GM18868 (cell line): ENCODE measurements around the gene LRRC42.
"Not testable (repeated sequence)": the region's sequence is repeated elsewhere in the genome, so short reads cannot be mapped to it uniquely, and the experiment has no call there.

Source experiments
- ATAC-seq: cut with Tn5 transposase; IDR thresholded peaks from one replicate; pipeline ENCODE4 v1.9.1; 2021; ENCODE audit warnings: mild to moderate bottlenecking, moderate library complexity; ENCODE audit not compliant: unreplicated experiment

LRRC42 gene

GRCh38 chr1:54003750-54004480 is 57.8 kb downstream of the LRRC42 start:
- ATAC-seq, result not testable (repeated sequence)

GRCh38 chr1:54004481-54005049 is 58.4 kb downstream of the LRRC42 start:
- ATAC-seq, result no peak

- ATAC-seq, result no peak
Observed at GRCh38 chr1:54006508-54006907, 60.4 kb downstream of the LRRC42 start.

- ATAC-seq, result no peak
Observed at GRCh38 chr1:54007613-54008012, 61.5 kb downstream of the LRRC42 start.

GRCh38 chr1:54008876-54009275 is 62.7 kb downstream of the LRRC42 start:
- ATAC-seq, result no peak

- no peak for ATAC-seq
Observed at GRCh38 chr1:54009406-54009805, 63.3 kb downstream of the LRRC42 start.

GRCh38 chr1:54010415-54011117 is 64.4 kb downstream of the LRRC42 start:
- no peak for ATAC-seq

GRCh38 chr1:54011316-54012007 is 65.3 kb downstream of the LRRC42 start:
- no peak for ATAC-seq

GRCh38 chr1:54012008-54012325 is 65.8 kb downstream of the LRRC42 start:
- ATAC-seq, result no peak

- ATAC-seq, result no peak
Observed at GRCh38 chr1:54012863-54013262, 66.7 kb downstream of the LRRC42 start.

- ATAC-seq, result no peak
Observed at GRCh38 chr1:54013393-54014008, 67.4 kb downstream of the LRRC42 start.

- no peak for ATAC-seq
Observed at GRCh38 chr1:54014009-54014629, 68.0 kb downstream of the LRRC42 start.

GRCh38 chr1:54016343-54017282 is 70.5 kb downstream of the LRRC42 start:
- ATAC-seq, result no peak
